OCI-LY3 (cell line): ENCODE results near the gene SULF2.

Source experiments
- EZH2phosphoT487 ChIP-seq: fragments of 200-600 bp; shearing (Covaris generic); IDR thresholded peaks from 2 replicates; pipeline ENCODE4 v1.6.1; 2018; ENCODE audit warnings: antibody characterized with exemption, mixed run types, low read depth
- TF ChIP-seq, protein P1 (sequence below): fragments of 200-600, 300-600 bp; sonication (generic); IDR thresholded peaks from 2 replicates; pipeline ENCODE4 v1.5.1; 2014; ENCODE audit warnings: antibody characterized with exemption, low read length, low read depth

DNA sequence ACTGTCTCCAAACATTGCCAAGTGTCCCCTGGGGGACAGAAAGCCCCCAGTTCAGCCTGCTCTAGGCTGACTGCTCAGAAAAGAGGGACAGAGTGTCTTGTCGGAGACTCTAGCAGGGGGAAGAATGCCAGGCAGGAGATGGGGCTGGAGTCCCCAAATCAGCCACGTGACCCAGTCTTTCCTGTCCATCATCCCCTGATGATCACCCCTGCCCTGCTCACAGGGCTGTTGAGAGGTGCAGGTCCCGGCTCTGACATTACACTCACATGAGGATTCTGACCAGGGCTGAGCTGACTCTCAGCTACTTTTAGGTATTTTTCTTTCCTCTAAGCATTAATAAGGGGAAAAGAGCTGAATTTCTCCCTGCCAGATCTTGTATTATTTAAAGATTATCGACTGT is 115.8 kb downstream of the SULF2 start:
- TF ChIP-seq, protein P1, sequence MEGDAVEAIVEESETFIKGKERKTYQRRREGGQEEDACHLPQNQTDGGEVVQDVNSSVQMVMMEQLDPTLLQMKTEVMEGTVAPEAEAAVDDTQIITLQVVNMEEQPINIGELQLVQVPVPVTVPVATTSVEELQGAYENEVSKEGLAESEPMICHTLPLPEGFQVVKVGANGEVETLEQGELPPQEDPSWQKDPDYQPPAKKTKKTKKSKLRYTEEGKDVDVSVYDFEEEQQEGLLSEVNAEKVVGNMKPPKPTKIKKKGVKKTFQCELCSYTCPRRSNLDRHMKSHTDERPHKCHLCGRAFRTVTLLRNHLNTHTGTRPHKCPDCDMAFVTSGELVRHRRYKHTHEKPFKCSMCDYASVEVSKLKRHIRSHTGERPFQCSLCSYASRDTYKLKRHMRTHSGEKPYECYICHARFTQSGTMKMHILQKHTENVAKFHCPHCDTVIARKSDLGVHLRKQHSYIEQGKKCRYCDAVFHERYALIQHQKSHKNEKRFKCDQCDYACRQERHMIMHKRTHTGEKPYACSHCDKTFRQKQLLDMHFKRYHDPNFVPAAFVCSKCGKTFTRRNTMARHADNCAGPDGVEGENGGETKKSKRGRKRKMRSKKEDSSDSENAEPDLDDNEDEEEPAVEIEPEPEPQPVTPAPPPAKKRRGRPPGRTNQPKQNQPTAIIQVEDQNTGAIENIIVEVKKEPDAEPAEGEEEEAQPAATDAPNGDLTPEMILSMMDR: no peak
- no peak for TF ChIP-seq EZH2phosphoT487
